Tibial nerve (tissue), 4 donors: Measurements from ENCODE around the gene AFF2. TPM values are rescaled to one million over a fixed set of nuclear protein-coding genes. Genes with fewer than 3 reads are reported as not detected.

ENCODE experiments used
- DNase-seq, 2 donors: peaks; one replicate each; pipeline ENCODE4 v3.0.0-alpha.2; 2019; ENCODE audit warnings: low spot score in 2 of 2
- H3K27ac ChIP-seq, 4 donors: fragments of 200-600 bp; sonication (generic) in 3 of 4; one replicate each; pipeline ENCODE4 v1.5.1; 2017 to 2019; ENCODE audit warnings: mild to moderate bottlenecking in 1 of 4
- H3K27me3 ChIP-seq, 2 donors: fragments of 200-600 bp; sonication (generic) in 1 of 2; one replicate each; pipeline versions ENCODE4 v1.5.1 to v1.6.0; 2017 to 2019
- H3K36me3 ChIP-seq, 3 donors: fragments of 200-600 bp; sonication (generic); one replicate each; pipeline ENCODE4 v1.5.1; 2018 to 2019
- H3K4me1 ChIP-seq, 4 donors: fragments of 200-600 bp; sonication (generic) in 3 of 4; one replicate each; pipeline ENCODE4 v1.5.1; 2017 to 2019
- H3K4me3 ChIP-seq, 4 donors: fragments of 200-600 bp; sonication (generic) in 3 of 4; one replicate each; pipeline ENCODE4 v1.5.1; 2017 to 2019; ENCODE audit warnings: mild to moderate bottlenecking in 1 of 4, moderate library complexity in 1 of 4
- H3K9me3 ChIP-seq, 4 donors: fragments of 200-600 bp; sonication (generic) in 3 of 4; one replicate each; pipeline ENCODE4 v1.5.1; 2017 to 2019
- CTCF ChIP-seq, 5 experiments: fragments of 200-600 bp in 3 of 5; fragments of 450-650 bp in 2 of 5; sonication (generic) in 3 of 5; IDR thresholded peaks; one replicate each; pipeline ENCODE4 v1.5.1; 2016 to 2019; ENCODE audit warnings: antibody characterized with exemption in 5 of 5, mild to moderate bottlenecking in 3 of 5, moderate library complexity in 2 of 5
- EP300 ChIP-seq, 2 donors: sonication (generic); formaldehyde crosslinking; IDR thresholded peaks; one replicate each; pipeline ENCODE4 v1.6.1; 2017; ENCODE audit warnings: antibody characterized with exemption in 2 of 2, mild to moderate bottlenecking in 1 of 2
- POLR2A ChIP-seq, 2 donors: fragments of 450-650 bp; IDR thresholded peaks; one replicate each; pipeline ENCODE4 v1.6.1; 2017; ENCODE audit warnings: antibody characterized with exemption in 2 of 2, mild to moderate bottlenecking in 2 of 2, moderate library complexity in 2 of 2
- WGBS, 2 donors: methylation state at CpG; one replicate each; pipeline ENCODE4 v1.1.5; 2018; 5-methylcytosine and 5-hydroxymethylcytosine counted together
- total RNA-seq, 4 donors: library from RNA; depleted of rRNA; stranded (reverse); fragments of >200 nt; gene quantifications; one replicate each; pipeline ENCODE4 v1.1.0, GENCODE V29; 2016

The AFF2 gene
- total RNA-seq, 4 donors from 2014 or later: 13.2 to 20.3 (median 16.1) TPM

- WGBS, 2 donors: 60 to 75% methylated on average over 3 of the region's 3 CpGs
- Histone ChIP-seq H3K36me3 (no peaks in the 10 kb centered on the region), H3K9me3 (no peaks in the 10 kb centered on the region), H3K4me1 (no peaks in the 10 kb centered on the region), H3K4me3 (no peak overlapping the region), H3K27ac (no peak overlapping the region), H3K27me3 (no peaks in the 10 kb centered on the region)
- TF ChIP-seq CTCF (IDR thresholded peaks at IDR 0.05): no peak
- TF ChIP-seq POLR2A (IDR thresholded peaks at IDR 0.05): no peak
- TF ChIP-seq EP300 (IDR thresholded peaks at IDR 0.05): no peak
- no peak for DNase-seq
Measured at GRCh38 chrX:148885203-148885602, 384.8 kb downstream of the AFF2 start.

GRCh38 chrX:148893395-148893794 lies 393.0 kb downstream of the AFF2 start:
- no peaks in the 10 kb centered on the region for H3K4me1 ChIP-seq
- no peak overlapping the region for H3K4me3 ChIP-seq
- H3K27ac ChIP-seq: no peak overlapping the region
- no peaks in the 10 kb centered on the region for H3K9me3 ChIP-seq
- DNase-seq: no peak
- TF ChIP-seq POLR2A (IDR thresholded peaks at IDR 0.05) (no peak), EP300 (IDR thresholded peaks at IDR 0.05) (no peak)
- H3K27me3 ChIP-seq: no peaks in the 10 kb centered on the region
- H3K36me3 ChIP-seq: no peaks in the 10 kb centered on the region

- DNase-seq: no peak
- no peaks in the 10 kb centered on the region for H3K4me1 ChIP-seq
- H3K27ac ChIP-seq: no peak overlapping the region
- H3K27me3 ChIP-seq: no peaks in the 10 kb centered on the region
- H3K9me3 ChIP-seq: no peaks in the 10 kb centered on the region
- H3K4me3 ChIP-seq: no peak overlapping the region
- no peaks in the 10 kb centered on the region for H3K36me3 ChIP-seq
- no peak for TF ChIP-seq POLR2A (IDR thresholded peaks at IDR 0.05)
- no peak for TF ChIP-seq CTCF (IDR thresholded peaks at IDR 0.05)
- no peak for TF ChIP-seq EP300 (IDR thresholded peaks at IDR 0.05)
Measured at GRCh38 chrX:148902581-148902980, 402.2 kb downstream of the AFF2 start.

- TF ChIP-seq EP300 (IDR thresholded peaks at IDR 0.05): no peak
- no peak for TF ChIP-seq POLR2A (IDR thresholded peaks at IDR 0.05)
- no peak for TF ChIP-seq CTCF (IDR thresholded peaks at IDR 0.05)
- H3K4me3 ChIP-seq: no peak overlapping the region
- DNase-seq: no peak
Measured at GRCh38 chrX:148903176-148903575, 402.8 kb downstream of the AFF2 start.

GRCh38 chrX:148904421-148905111 lies 404.1 kb downstream of the AFF2 start:
- no peaks in the 10 kb centered on the region for H3K27me3 ChIP-seq
- H3K4me3 ChIP-seq: no peak overlapping the region
- no peak for TF ChIP-seq EP300 (IDR thresholded peaks at IDR 0.05)
- no peak for TF ChIP-seq POLR2A (IDR thresholded peaks at IDR 0.05)
- no peak for TF ChIP-seq CTCF (IDR thresholded peaks at IDR 0.05)
- no peak for DNase-seq
- H3K36me3 ChIP-seq: no peaks in the 10 kb centered on the region
- H3K9me3 ChIP-seq: no peaks in the 10 kb centered on the region
- no peaks in the 10 kb centered on the region for H3K4me1 ChIP-seq
- 41 to 42% methylated on average over 3 of the region's 3 CpGs for WGBS, 2 donors
- no peak overlapping the region for H3K27ac ChIP-seq

More at GRCh38 chrX:148903176-148903575, 402.8 kb downstream of the AFF2 start:
- Histone ChIP-seq H3K36me3 (no peaks in the 10 kb centered on the region), H3K27me3 (no peaks in the 10 kb centered on the region), H3K27ac (no peak overlapping the region), H3K4me1 (no peaks in the 10 kb centered on the region), H3K9me3 (no peaks in the 10 kb centered on the region)
- WGBS, 2 donors: 65 to 79% methylated on average over 3 of the region's 3 CpGs
